Measurements from ENCODE around the gene SORCS2.

Gene SORCS2

DNA sequence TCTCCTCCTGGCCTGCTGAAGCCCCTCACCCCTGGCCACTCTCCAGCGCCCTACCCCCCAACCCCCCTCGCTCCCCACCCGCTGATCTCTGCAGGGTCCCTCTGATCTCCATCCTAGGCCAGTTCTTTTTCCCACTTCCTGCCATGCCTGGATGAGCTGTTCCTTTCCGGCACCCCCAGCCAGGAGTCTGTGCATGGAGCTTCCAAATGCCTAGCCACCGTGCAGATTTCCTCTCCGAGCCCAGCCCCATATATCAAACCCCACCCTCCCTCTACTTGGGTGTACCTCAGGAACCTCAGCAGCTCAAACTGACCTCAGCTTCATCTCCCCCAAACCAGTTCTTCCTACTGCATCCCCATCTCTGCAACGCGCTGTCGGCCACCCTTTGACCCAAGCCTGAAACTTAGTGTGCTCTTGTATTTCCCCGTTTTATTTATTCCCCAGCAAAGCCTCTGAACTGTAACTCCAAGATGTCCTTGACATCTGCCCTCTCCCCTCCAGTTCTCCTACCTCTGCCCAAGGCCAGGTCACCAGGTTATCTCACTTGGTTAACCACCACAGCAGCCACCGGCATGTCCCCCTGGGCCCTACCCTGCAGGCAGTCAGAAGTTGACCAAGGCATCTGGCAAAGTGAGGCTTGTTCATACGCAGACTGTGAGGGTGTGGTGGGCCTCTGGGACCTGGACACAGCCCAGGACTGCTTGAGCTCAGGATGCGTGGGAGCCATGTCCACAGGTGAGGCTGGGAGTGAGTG, 437.3 kb downstream of the SORCS2 start:
- DNase-seq = no peak

DNA sequence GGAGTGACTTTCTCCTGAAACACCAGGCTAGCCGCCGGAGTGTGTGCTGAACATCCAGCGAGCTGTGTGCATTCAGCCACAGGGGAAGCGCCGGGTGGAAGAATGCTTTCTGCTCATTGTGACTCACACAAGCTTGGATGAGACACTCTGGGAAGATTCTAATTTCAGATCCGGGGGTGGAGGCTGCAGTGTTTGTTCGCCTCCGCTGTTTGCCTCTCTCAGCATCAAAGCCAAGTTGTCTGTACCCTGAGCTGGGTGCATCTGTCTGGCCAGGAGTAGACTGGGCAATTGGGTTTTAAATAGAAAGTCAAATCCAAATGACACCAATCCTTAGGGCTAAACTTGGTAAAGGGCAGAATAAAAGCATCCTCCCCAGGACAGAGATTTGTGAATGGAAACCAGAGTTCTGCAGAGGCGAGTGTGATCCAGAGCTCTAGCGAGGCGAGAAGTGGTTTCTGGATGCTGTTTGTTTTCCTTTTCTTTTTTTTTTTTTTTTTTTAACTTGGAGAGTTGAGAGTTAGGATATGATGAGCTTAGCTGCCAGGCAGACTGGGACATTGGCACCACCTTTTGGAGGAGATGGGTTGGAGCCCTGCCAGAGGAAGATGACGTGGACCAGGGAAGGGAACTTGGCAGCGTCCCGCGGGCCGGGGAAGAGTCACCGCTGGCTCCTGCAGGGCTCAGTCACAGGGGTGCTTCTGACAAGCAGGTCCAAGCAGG, 438.4 kb downstream of the SORCS2 start:
- DNase-seq = no peak

DNA sequence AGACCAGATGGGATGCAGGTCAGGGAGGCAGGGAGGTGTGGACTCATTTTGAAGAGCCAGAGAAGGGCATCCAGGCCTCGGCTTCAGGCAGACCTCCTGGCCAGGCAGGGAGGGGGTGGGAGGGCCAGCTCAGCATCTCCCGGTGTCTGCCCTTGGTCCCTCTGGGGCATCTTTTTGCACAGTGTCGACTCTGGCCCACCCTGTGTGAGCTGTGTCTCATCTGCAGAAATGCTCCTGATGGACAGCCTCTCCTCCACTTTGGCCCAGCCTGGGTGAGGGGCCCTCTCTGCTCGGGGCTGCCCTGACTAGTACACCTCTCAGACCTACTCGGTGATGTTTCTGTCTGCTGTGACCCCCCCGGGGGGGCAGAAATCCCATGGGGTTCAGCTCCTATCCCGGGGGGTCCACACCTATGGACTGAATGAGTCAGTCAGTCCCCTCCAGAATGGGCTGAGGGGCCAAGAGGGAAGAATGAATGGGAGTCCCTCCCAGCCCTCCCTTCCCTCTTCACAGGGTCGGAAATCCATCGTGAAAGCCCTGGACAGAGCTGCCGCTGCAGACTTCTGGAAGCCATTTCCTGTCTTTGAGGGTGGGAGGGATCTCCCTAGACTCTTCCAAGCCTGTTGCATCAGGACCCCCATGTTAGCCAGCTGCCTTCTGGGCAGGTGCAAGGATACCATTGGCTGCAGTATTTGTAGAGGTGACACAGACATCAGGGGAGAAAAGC, 439.1 kb downstream of the SORCS2 start:
- no peak for DNase-seq

DNA sequence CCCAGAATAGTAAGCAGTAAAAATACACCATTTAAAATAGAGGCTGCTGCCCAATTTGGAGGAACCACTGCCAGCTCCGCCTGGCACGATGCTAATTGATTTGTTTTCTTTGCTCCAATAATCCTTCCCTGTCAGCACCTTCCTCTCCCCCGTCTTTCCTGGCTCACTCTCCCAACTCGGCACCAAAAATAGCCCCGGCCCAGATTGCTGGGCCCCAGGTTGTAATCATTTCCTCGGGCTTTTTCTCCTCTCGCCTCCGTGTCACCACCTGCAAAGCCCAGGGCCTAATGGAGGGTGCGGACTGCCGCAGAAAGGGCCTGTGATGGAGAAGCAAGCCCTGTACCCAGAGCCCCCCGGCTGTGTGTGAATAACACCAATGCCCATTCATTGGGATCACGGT, 440.0 kb downstream of the SORCS2 start:
- no peak for DNase-seq

DNA sequence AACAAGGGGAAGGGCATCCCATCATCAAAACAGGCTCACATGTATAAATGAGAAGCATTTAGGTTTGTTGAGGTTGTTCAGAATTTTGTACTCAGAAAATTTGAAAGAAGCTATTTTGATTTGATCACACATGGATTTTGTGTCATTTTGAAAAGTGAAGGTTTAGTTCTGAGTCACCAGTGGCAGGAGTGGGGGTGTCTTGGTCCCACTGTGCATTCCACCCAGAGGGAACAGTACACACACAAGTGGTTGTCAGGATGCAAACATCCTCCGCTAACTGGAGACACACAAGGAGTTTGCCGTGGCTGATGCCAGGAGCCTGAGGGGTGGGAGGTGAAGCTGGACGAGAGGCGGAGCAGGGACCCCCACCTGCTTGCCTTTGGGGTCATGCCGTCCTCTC, 440.6 kb downstream of the SORCS2 start:
- no peak for DNase-seq

DNA sequence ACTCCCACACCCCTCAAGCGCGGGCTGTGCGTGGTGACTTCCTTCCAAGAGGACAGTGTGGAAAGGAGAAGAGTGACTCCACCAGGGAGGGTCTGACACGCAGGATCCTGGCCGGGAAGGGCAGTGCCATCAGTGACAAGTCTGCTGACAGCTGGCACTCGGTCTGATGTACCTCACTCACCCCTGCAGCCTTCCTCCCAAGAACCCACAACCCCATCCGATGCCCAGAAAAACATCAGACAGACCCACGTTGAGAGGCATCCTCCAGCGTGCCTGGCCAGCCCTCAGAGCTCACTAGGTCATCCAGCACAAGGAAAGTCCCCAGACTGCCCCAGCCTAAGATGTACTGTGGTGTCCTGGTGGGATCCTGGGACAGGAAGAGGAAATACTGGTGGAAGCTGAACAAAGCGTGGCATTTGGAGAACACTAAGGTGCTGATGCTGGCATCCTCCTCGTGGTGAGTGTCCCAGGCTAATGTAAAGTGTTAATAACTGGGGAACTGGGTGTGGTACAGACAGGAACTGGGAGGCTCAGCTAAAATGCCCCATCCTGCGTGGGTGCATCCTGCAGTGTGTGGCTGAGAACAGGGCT, 442.4 kb downstream of the SORCS2 start:
- no peak for DNase-seq

DNA sequence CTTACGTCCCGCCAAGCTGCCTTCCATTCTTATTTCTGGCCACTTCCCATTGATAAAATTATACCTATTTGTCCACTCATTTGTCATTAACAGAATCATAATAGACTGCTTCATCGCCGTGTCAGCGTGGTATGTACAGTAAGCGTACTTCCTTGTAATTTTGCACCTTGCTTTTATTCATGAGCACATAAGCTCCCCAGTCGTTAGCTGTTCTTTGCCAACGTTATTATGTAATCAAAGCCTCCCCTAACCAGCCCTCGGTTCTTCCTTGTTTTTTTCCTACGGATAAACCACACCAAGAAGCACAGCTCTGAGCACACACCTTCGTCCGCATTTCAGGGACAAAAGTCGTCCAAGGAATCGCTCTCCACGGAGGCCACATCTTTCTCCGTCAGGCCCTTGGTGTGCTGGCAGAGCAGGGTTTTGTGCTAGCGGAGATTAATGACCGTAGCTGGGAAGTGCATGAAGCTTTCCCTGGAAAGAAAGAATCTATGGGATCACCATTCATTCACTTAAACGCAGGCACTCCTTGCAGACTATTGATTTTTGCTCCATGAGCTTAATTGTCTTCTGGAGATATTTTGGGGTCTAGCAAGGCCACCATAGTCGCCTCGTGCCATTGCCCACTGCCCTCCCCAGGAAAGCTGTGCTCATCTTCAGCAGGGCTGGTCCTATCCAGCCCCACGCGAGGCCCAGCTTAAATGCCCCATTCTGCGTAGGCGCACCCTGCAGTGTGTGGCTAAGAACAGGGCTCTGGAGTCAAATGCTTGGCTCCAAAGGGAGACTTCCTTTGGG, 443.3 kb downstream of the SORCS2 start:
- DNase-seq = no peak

DNA sequence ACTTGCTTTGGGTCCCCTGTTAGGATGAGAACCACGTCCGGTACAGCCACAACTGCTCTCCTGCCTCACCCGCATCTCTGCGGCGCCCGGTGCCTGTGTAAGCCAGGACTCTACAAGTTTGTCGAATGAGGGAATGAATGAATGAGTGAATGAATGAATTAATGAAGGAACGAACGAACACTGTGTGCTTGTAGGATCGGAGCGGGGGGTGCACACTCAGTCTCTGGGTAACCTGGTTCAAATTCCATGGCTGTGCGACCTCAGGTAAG, 443.8 kb downstream of the SORCS2 start:
- no peak for DNase-seq

DNA sequence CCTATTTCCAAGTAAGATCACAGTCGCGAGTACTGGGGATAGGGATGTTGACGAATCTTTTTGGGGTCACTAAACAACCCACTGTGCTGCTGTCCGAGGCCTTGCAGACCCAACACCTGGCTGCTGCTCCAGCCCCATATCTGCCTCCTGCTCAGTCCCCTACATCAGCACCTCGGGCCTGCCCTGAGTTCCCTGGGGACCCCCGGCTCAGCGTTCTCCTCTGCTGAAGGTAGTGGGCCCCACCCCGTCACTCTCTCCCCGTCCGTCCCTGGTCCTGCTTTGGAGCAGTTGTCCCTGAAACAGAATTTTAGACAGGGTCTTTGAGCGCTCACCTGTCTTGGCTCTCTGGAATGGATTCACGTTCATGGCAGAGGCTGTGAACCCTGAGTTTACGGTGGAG, 444.8 kb downstream of the SORCS2 start:
- DNase-seq = no peak

DNA sequence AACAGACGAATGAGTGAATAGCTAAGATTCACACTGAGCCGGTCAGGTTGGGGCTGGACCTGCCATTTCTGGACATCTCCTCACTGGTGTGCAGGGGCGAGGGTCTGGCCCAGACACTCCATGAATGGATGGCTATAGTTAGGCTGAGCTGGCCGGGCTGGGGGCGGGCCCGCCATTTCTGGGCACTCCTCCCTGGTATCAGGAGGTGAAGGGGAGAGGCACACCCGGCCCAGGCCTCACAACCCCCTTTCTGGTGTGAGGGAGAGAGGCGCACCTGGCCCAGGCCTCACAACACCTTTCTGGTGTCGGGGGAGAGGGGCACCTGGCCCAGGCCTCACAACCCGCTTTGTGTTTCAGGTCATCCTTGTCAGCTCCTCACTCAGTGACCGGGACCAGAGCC, 445.6 kb downstream of the SORCS2 start:
- no peak for DNase-seq

DNA sequence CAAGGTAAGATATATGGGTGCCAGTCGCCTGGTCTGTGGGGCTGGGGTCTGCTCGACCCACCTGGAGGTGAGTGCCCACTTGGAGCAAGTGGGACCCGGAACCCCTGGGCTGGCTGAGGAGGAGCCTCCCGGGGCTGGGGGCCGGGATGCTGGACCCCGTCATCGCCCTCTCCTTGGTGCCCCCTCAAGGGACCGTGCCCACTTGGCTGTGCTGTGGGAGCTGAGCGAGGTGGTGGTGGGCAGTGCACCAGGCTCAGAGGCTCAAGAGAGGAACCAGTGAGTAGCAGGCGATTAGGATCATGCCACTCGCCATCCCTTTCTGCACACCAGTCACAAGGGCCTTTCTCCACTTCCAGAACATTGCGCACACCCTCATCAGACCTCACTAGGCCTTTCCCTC, 446.2 kb downstream of the SORCS2 start:
- DNase-seq = no peak

DNA sequence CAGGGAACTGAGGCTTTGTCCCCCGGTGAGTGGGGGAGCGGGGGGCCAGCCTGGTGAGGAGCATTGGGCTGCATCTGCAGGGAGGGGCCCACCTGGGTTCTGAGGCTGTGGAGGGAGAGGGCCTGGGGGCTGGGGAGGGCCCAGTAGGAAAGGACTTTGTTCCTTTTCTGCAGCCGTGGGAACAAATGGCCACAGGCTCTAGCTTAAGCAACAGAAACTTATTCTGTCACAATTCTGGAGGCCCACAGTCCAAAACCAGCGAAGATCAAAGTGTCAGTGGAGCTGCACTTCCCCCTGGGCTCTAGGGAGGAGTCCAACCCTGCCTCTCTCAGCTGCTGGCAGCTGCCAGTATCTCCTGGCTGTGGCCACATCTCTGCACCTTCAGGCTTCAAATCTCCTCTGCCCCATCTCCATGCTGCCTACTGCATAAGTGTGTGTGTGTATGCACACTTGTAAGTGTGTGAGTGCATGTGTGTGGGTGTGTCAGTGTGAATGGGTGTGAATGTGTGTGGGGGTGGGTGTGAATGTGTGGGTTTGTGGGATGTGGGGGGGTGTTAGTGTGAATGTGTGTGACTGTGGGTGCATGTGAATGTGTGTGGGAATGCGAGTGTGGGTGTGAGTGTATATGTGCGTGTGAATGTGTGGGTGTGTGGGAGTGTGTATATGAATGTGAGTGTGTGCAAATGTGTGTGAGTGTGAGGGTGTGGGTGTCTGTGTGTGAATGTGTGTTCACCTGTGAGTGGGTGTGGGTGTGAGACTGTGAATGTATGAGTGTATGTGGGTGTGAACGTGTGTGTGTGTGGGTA, 446.8 kb downstream of the SORCS2 start:
- no peak for DNase-seq

DNA sequence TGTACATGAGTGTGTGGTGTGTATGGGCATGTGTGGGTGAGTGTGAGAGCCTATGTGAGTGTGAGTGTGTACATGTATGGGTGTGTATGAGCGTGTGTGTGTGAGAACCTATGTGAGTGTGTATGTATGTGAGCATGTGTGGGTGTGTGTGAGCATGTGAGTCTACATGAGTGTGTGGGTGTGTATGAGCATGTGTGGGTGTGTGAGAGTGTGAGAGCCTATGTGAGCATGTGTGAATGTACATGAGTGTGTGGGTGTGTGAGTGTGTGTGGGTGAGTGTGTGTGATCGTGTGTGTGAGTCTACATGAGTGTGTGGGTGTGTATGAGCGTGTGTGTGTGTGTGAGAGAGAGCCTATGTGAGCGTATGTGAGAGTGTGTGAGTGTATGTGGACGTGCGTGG, 447.8 kb downstream of the SORCS2 start:
- DNase-seq = no peak

DNA sequence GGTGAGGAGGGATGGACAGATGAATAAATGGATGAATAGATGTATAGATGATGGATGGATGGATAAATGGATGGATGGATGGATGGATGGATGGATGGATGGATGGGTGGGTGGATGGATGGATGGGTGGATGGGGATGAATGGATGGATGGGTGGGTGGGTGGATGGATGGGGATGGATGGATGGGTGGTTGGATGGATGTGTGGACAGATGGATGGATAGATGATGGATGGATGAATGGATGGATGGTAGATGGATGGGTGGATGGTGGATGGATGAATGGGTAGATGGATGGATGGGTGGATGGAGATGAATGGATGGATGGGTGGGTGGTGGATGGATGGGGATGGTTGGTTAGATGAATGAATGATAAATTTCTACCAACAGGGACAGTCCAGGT, 449.4 kb downstream of the SORCS2 start:
- no peak for DNase-seq

DNA sequence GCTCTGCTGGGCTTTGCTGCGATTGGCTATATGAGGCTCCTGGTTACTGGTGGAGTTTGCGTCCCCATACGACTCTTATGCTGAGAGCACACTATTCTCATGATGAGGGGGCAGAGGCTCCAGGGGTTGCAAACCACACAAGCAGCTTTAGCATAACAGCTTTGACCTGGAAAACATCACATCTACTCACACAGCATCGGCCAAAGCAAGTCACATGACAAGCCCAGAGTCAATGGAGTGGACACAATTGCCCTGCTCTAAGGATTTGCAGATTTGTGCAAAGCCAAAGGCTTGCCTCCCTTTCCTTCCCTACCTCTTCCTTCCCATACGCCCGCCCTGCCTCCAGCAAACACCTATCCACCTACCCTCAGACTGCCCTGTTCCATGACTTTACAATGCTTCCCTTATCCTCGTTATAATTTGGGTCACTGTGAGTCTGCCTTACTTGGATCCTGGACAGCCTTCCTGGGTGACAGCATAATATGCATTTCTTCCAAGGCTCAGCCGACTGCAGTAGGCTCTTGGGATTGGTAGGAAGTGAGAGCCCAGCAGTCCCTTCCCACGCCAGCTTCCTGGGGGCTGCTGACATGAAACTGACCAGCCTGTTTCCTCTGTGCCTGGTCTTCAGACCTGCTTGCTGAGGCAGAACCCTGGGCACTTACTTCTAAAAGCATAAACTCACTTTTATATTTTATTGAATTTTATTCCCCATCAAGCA, 450.6 kb downstream of the SORCS2 start:
- no peak for DNase-seq

DNA sequence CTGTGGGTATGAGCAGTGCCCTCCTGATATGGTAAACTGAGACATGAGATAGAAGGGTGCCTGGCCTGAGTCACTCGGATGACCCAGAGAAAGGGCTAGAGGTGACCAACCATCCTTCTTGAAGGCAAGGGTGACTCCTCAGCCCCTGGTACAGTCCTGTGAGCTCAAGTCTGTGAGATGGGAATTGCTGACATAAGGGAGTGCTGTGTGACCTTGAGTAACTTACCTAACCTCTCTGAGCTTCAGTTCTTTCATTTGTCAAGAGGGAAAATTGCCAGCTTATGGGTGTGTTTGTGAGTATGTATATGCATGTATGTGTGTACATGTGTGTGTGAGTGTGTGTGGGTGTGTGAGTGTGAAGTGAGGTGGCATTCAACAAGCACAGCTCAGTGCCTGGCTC, 452.8 kb downstream of the SORCS2 start:
- no peak for DNase-seq

DNA sequence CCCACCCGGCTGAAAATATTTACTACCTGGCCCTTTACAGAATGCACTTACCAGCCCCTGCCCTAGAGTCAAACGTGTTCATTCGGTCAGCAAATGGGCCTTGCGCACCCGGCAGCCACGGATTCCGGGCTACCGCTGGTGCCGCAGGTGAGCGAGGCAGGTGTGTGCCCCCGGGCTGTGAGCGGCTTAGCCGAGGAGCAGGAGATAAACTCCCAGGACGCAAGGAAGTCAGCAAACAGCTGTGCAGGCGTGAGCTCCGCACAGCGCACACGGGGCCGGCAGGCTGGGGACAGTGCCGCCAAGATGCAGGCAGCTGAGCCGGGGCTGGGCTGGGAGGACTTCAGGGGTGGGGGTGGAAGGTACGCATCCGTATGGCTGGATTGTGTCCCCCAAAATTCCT, 453.6 kb downstream of the SORCS2 start:
- DNase-seq = no peak

DNA sequence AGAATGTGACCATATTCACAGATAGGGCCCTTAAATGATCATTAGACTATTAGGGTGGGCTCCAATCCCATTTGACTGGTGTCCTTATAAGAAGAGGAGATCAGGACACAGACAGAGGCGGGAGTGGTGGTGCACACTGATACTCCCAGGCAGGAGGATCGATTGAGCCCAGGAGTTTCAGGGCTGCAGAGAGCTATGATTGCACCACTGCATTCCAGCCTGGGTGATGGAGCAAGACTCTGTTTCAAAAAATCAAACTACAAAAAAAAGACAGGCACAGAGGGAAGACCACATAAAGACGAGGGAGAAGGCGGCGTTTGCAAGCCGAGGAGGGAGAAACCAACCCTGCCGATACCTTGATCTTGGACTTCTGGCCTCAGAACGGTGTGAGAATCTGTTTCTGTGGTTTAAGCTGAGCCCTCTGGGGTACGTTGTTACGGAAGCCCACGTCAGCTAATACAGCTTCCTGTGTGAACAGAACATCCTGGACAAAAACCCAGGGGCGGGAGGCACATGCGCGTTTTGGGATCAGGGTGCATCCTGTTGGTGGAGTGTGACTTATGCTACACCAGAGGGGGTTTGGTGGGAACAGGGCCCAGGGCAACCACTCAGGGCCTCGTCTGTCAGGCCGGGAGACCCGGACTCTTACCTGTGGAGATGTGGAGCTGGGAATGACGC, 454.2 kb downstream of the SORCS2 start:
- no peak for DNase-seq

DNA sequence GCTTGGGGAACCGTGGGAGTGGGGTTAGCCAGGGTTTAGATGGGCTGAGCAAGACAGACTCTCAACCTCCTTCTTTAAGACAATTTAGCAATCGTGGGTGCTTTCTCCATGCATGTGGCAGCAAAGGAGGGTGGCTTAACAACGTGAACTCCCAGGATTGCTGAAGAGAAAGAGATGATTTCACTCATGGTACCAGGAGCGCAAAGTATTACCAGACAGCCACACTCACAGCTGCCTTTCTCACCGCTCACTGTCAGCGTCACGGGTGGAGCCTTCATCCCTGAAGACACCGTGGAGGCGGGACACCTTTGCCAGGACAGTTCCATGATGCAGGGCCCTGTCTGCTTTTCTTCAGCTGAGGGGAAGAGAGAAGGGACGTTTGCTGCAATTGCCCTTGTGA, 454.8 kb downstream of the SORCS2 start:
- DNase-seq = no peak

DNA sequence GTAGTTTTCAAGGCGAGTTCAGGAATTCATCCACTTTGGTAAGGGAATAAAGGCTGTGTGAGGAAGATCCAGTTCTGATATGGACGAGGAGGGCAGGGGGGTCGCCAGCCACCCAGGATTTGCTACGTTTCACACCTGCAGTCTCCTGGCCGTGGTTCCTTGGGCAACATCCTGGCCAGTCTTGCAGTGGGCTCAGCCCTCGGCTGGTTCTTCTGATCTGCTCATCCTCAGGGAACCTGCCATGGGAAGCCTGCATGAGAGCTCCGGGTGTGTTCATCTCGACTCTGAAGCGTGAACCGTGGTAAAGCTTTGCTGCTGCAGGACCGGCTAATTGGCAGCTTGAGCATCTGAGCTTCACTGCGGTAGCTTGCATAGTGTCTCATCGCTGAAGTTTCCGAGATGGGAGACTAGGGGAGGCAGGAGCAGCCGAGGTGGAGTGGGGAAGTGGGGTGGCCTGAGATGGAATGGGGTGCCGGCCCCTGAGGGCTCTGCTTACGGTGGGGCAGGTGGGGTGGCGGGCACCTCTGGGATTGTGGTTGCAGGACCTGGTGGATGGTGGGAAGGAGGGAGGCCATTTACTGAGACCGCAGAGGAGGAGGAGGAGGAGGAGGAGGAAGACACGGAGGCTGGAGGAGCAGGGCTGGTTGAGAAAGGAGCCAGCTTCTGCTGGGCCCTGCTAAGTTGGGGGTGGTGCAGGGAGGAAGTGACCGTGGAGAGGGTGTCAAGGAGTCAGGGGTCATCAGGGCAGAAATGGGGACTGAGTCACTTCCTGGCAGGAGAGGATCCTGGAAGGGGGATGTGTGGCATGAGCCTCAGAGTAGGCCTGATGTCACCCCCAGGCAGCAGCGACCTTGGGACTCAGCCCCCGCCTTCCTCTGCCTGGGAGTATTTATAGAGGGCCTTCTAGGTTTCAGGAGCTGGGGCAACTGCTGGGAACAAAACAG, 455.5 kb downstream of the SORCS2 start:
- no peak for DNase-seq

Data from activated gamma-delta T cell treated with Interleukin-2 at 50 U/mL for 16 hours (primary cell).